GM19025 (cell line): Measurements from ENCODE around the gene SNAP23.
A peak's percentile ranks its signal among the peaks of the same experiment; 100 is the strongest.

Source experiments
- ATAC-seq: cut with Tn5 transposase; IDR thresholded peaks from one replicate; pipeline ENCODE4 v1.9.1; 2021; ENCODE audit warnings: mild to moderate bottlenecking, low read depth, moderate library complexity; ENCODE audit not compliant: unreplicated experiment

The SNAP23 gene

GRCh38 chr15:42493679-42494078, 1.8 kb upstream of the SNAP23 start:
- ATAC-seq = no peak

- ATAC-seq = no peak
Observed at GRCh38 chr15:42494998-42495360, 455 bp upstream of the SNAP23 start.

GRCh38 chr15:42498212-42499068, 3.0 kb downstream of the SNAP23 start:
- ATAC-seq = no peak

GRCh38 chr15:42499858-42500609, 4.6 kb downstream of the SNAP23 start:
- ATAC-seq = no peak

- ATAC-seq = no peak
Observed at GRCh38 chr15:42502477-42502876, 7.0 kb downstream of the SNAP23 start.

- no peak for ATAC-seq
Observed at GRCh38 chr15:42503825-42504224, 8.4 kb downstream of the SNAP23 start.

GRCh38 chr15:42504631-42505030, 9.2 kb downstream of the SNAP23 start:
- ATAC-seq = no peak

- ATAC-seq = no peak
Observed at GRCh38 chr15:42507514-42507913, 12.1 kb downstream of the SNAP23 start.

- no peak for ATAC-seq
Observed at GRCh38 chr15:42508263-42508690, 12.8 kb downstream of the SNAP23 start.

- no peak for ATAC-seq
Observed at GRCh38 chr15:42510258-42511006, 15.0 kb downstream of the SNAP23 start.

GRCh38 chr15:42511007-42511391, 15.6 kb downstream of the SNAP23 start:
- ATAC-seq = no peak

- ATAC-seq = no peak
Observed at GRCh38 chr15:42523331-42523730, 27.9 kb downstream of the SNAP23 start.

GRCh38 chr15:42528970-42529369, 33.5 kb downstream of the SNAP23 start:
- ATAC-seq = no peak

- no peak for ATAC-seq
Observed at GRCh38 chr15:42533246-42533645, 37.8 kb downstream of the SNAP23 start.

GRCh38 chr15:42544853-42545629, 49.6 kb downstream of the SNAP23 start:
- ATAC-seq = no peak

- ATAC-seq = no peak
Observed at GRCh38 chr15:42547918-42548248, 52.4 kb downstream of the SNAP23 start.

- ATAC-seq = peak; percentile 85
Observed at GRCh38 chr15:42548249-42549031, 53.0 kb downstream of the SNAP23 start, which contains the start of the genes HAUS2 and LRRC57. Gene HAUS2 (plus strand): TSS chr15:42548838. CDS start chr15:42548873, 35 bp downstream. Gene LRRC57 (minus strand): TSS chr15:42548793. CDS start chr15:42548434, 359 bp downstream.

GRCh38 chr15:42549032-42549491, 53.6 kb downstream of the SNAP23 start:
- ATAC-seq = no peak

- no peak for ATAC-seq
Observed at GRCh38 chr15:42549741-42550392, 54.4 kb downstream of the SNAP23 start.
